LHCN-M2 (cell line): ENCODE measurements around the gene CNOT2. TPM values are rescaled to one million over a fixed set of nuclear protein-coding genes. Genes with fewer than 3 reads are reported as not detected.

ENCODE experiments used
- DNase-seq: peaks from one replicate; pipeline ENCODE4 v3.0.0-alpha.2; 2012; ENCODE audit warnings: low read depth
- total RNA-seq: library from RNA; depleted of rRNA; stranded (reverse); fragments of >200 nt; gene quantifications from 2 replicates; pipeline ENCODE4 v1.2.3, GENCODE V29; 2014

CNOT2 gene
- total RNA-seq, 1 experiment from 2014 or later: 87.0 TPM

DNA sequence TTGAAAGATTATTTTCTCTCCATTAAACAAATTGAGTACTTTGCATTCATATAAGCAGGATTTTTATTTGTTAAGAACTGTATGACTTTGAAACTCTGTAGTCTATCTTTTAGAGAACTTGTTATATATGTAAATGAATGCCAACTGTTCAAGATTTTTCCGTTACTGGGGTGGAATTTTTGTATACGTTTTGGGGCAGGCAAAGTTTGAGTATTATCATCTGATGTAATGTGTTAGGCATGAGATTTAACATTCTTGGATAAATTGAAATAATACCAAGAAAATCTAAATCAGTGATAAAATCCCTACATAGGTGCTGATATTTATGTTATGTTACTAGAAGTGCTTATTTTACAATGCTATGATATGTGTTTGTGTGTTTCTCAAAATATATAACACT is 8.4 kb downstream of the CNOT2 start:
- no peak for DNase-seq

DNA sequence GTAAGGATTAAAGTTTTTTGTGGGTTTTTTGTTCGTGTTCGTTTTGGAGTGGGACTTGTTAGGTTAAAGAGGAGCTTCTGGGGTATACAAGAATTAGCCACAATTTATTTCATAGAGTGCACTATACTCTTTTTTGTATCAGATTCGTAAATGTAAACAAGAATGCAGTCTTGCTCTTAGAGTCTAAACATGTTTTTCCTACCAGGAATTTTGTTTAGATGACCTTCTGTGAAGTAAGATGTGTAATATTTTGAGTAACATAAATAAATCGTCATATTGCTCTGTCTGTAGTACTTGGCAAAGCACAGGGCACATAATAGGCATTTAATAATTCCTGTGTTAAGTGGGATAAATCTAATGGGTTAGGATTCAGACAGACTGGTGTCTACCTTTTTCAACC is 9.6 kb downstream of the CNOT2 start:
- no peak for DNase-seq

DNA sequence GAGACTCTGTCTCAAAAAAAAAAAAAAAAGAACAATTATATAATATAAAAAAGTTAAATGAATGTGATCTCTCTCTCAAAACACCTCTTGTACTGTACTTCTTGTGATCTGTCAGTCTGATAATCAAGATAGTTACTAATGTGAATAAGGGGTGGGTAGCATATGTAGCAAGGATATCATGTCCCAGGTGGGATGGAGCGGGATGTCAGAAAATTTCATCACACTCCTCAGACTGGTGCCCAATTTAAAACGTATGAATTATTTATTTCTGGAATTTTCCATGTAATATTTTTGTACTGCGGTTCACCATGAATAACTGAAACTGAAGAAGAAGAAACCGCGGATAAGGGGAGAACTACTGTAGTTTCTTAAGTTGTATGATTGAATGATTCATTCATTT is 11.0 kb downstream of the CNOT2 start:
- DNase-seq: no peak

DNA sequence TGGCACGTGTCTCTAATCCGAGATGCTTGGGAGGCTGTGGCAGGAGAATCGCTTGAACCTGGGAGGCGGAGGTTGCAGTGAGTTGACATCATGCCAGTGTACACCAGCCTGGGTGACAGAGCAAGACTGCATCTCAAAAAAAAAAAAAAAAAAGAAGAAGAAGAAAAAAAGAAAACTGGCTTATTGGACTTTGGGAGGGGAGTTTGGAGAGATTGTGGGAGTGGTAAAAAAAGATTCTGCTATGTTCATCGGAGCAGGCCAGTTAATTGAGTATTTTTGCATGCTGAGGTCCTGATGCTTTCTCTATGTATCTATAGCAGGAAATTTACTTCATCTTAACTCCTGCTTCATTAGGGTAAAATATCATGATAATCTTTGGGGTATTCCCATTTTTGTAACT is 11.6 kb downstream of the CNOT2 start:
- no peak for DNase-seq

DNA sequence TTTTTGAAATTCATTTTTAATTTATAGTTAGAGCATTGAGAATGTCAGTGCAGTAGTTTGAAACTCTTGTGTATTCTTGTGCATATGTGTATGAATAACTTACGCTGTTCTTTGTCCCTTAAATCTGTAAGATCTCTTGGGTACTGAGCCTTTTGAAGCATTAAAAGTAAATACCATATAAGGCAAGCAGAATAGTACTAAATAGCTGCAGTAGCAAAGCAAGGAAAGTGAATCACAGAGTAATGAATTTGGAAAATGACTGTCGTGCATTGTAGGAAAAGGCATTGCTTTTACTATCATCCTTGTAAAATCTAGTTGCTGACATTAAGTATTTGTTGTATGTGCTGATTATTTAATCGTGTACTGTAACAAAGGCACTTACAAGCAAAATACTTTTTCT is 12.1 kb downstream of the CNOT2 start:
- no peak for DNase-seq

DNA sequence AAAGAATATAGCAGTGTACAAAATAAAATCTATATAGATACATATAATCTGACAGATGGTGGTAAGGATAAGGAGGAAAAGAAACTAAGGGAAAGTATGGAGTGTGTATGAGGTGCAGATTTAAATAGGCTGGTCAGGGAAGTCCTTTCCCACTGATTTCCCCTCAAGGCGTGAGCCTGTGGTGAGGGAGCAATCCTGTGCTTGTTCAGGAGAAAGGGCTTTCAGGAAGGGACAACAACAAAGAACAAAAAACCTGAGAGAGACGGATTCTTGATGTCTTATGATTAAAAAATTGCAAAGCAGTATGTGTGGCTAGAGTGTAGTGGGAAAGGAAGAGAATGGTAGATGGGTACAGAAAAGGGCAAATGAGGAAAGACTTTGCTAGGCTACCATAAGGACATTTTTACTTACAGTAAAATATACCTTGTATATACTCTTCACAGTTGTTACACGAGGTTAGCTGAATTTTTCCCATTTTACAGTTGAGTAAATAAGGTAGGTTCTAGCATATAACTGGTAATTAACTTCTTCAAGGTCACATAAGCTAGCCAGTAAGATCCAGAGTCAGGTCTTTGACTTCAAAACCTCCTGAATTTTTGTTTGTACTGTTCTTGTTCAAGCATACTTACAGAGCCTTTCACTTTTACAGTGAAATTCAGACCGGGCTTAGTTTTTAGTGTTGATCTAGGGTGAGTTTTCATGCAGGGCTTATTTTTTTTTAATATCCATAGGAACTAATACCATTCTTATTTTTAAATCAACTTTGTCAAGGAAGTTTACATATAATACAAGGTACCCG is 15.6 kb downstream of the CNOT2 start:
- no peak for DNase-seq

DNA sequence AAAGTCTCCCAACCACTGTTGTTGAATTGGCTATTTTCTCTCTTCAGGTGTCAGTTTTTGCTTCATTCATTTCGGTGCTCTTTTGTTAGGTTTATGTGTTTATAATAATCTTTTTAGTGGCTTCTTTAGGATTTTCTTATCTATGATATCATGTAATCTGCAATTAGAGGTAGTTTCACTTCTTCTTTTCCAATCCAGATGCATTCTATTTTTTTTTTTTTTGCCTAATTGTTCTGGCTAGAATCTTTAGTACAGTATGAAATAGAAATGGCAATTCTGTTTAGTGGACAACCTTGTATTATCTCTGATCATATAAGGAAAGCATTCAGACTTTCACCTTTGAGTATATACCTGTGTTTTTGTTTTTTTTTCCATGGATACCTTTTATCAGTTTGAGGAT is 17.4 kb downstream of the CNOT2 start:
- no peak for DNase-seq

DNA sequence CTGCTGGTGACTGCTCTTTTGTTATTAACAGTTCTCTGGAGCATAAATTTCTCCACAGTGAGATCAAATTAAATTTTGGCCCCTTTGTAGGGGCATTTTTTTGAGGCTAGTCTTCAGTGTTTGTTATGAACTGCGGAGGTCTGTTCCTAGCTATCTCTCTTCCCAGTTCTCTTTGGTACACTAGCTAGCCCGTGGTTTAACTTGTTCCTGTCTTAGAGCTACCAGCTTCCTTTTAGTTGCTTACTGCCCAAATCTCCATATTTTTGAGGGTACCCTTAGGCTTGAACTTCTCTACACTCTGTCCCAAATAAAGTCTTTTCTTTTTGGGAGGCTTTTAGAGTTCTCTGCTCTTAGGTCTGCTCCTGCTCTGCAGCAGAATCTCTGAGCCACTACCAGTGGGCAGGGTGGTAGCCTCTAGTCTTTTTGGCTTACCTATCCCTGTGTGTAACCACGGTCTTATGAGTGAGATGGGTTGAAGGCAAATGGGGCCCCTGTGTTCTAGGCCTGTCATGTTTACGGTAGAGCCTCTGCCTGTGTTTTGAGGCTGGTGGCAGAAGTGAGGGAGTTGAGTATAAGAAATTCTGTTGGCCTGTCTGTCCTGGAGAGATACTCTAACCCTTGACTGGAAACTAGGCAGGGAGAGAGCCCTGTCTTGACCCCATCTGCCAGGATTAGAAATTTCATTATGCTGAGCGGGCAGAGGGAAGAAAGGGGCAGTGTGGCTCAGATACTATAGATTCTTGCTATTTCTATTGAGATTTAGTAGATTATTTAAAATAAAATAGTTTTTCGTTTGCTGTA is 21.0 kb downstream of the CNOT2 start:
- no peak for DNase-seq

DNA sequence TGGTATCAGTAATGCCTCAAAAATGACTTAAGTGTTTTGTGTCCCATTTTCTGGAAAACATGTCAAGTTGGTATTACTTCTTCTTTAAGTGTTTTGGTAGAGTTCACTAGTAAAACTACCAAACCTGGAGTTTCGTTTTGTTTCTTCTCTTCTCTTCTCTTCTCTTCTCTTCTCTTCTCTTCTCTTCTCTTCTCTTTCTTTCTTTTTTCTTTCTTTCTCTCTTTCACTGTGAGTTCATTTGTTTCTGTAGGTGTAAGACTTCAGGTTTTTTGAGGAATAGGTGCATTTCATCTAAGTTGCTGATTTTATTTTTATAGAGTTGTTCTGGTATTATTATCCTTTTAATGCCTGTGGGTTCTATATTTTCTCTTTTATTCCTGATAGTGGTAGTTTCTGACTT is 21.9 kb downstream of the CNOT2 start:
- no peak for DNase-seq

DNA sequence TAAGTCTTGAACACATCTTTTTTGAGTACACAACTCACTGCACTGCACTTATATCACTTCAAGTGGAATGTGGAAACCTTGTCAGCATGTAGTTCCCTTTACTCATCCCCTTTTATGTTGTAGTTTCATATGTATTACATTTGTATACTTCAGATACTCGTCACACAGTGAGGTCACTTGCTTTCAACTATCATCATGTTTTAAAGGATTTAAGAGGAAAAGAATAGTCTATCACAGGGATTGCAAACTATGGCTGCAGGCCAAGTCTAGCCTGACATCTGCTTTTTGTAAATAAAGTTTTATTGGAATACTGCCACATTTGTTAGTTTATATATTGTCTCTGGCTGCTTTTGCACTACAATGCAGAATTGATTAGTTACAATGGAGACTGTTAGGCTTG is 24.3 kb downstream of the CNOT2 start:
- no peak for DNase-seq

DNA sequence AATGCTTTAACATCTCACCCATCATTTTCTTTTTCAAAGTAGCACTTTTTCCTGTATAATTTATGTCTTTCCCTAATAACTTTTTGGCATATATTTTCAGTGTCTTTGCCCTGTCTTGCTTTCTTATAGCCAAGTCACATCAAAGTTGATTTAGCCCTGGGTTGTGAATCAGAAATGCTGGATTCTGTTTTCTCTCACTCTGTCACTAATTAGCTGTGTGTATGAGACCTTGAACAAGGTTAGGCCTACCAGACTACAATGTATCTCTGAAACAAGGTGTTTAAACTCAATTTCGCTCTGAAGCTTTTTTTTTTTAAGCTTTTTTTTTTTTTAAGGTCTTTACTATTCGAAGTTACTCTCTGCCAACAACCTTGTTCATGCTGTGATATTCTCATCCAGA is 25.7 kb downstream of the CNOT2 start:
- no peak for DNase-seq

DNA sequence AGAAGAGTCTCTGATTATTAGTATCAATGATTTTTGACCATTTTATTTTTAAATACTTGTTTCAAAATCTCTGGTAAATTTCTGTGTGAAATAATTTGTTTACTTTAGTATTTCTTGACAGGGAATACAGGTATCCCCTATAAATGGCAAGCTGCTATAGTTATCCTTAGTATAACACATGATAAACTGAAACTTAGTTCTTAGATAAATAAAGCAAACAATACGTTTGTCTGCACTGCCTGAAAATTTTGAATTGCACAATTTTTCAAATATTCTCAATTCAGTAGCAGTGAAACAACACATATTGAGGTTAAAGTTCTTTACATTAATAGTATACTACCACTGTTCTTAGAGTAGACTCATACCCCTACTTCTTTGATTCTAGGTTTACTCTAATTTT is 26.9 kb downstream of the CNOT2 start:
- DNase-seq: no peak

DNA sequence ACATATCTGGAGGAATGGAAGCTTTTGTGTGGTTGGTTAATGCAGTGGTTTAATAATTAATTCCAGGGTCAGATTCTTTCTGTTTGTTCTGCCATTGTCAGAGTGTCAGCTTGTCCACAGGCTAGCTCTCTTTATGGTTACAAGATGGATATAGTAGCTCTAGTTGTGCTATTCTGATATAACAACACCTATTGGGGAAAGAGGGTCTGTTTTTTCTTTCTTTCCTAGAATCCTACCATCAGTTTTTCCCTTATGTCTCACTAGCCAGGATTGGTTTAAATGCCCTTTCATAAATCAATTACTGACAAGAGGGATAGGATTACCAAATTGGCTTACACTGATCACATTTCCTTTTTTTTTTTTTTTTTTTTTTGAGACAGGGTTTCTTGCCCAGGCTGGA is 27.8 kb downstream of the CNOT2 start:
- no peak for DNase-seq

DNA sequence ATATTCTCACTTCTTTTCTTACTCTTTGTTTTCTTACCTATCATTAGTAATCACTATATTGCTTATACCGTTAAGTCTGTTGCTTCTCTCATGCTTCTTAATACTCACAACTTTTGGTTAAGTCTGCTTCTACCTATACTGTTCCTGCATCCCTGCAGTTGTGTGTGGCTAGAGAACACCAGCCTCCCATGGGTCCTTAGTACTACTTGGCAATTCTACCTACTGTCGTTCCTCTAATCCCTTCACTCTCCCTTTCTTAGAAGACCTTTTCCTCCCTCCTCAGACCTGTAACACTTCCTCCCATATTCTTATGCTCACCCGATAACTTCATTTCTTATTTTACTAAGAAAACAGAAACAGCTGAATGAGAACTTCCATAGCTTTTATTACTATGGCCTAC is 29.3 kb downstream of the CNOT2 start:
- no peak for DNase-seq

DNA sequence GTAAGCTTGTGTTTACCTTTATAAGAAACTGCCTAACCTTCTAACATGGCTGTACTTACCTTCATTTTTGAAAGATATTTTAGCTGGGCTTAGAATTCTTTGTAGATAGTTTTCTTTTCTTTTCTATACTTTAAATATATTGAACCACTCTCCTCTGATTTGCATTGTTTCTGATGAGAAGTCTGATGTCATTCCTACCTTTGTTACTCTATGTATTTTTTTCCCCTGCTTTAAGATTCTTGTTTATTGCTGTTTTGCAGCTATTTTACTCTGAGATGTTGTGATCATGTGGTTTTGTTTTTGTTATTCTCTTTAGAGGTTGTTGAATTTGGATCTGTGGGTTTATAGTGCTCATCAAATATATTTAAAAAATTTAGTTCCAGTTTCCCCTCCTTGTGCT is 31.8 kb downstream of the CNOT2 start:
- no peak for DNase-seq

DNA sequence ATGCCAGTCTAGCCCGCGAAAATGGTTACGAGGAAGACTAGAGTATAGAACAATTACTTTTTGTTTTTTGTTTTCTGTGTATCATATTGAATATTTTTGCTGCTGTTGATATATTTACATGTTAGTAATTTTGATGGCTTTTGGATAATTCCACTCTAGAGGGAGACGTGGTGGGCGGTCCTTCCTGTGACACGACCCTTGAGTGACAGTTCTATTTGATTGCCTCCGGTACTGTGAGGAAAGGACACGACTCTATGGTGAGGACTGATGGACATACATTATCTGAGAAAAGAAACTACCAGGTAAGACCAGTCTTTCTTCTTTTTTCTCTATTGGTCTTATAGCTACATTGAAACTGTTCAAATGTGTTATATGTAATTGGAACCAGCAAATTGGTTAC is 34.7 kb downstream of the CNOT2 start:
- no peak for DNase-seq

DNA sequence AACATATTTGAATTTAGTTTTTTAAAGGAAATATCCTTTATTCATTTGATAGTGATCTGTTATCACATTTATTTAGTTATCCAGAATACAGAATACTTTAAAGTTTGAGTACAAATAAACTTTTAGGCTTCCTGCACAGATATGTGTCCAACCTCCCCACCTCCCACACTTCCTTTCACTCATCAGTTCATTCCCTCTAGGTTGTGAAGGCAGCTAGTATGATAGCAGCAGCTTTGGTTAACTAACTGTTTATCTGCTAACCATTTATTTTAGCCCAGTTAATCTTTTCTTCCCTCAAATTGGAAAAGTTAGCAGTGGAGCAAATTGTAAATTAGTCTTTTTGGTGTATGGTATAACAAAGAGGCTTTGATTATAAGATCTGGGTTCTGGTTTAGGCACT is 35.7 kb downstream of the CNOT2 start:
- no peak for DNase-seq

DNA sequence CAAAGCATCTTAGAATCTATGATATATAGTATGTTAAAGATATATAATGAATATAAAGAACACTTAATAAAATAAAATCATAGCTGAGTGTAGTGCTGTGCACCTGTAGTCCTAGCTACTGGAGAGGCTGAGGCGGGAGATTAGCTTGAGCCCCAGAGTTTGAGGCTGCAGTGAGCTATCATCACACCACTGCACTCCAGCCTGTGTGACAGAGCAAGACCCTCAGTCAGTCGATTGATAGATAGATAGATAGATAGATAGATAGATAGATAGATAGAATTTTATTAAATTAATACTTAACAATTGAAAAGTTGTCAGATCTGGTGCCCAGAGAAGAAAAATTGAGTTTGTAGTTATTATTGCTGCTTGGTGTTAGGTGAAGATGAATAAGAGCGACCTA is 40.0 kb downstream of the CNOT2 start:
- no peak for DNase-seq

DNA sequence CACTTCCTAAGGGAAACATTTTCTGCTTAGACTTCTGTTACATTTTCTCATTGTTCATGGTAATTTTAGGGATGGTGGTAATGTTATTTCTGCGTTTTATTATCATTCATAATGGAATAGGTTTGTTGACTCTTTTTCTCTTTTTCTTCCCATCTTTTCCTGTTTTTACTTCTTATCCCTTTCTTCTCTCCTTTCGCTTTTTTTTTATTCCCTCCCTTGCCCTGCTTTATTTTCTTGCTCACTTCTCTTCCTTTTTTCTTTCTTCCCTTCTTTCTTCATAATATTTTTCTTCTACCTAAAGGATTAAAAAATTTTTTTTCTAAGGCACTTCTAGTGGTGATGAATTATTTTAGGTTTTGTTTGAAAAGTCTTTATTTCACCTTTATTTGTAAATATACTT is 45.6 kb downstream of the CNOT2 start:
- no peak for DNase-seq

DNA sequence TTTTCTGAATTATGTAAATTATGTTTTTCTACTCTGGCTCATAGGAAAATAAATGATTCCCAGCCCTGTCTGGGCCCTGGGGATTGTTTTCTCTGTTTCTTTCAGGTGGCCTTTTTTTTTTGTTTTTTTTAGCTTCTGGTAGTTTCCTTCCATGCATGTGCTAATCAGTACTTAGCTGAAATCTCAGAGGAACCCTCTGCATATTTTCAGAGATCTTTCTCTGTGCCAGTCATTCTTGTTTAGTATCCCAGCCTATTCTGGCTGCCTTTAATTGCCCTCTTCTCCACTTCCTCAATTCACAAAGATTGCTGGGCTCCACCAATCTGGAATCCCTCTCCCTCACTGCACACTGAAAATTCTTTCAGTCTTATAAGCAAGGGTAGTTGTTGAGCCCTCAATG is 46.9 kb downstream of the CNOT2 start:
- DNase-seq: no peak

DNA sequence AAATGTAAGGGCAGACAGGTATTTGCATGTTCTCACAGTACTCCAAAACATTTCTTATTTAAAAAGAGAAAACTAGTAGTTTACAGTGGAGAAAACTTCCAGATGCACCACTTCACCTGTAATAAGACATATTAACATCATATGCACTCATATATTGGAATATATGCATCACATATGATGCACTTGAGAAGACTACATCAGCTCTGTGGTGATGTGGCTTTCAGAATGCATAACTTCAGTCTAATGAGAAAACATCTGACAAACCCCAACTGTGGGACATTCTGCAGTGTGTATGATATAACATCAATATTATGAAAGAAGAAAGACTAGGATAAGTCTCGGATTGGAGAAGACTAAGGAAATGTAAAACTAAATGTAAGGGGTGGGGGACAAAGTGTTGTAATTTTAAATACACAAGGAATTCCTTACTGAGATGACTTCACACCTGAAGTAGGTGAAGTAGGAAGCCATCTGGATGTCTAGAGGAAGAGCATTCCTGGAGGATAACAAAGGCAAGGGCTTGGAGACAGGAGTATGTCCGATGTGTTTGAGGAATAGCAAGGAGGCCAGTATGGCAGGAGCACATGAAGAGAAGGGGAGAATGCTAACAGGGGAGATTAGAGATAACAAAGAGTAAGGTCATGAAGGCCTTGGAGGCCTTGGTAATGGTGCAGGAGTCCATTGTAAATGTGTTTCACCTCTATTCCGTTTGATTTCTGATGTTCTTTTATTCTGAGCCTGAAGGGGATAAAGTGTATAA is 49.0 kb downstream of the CNOT2 start:
- DNase-seq: no peak
